NCI-H2171 (cell line): ENCODE data around the gene ZSCAN10.
A peak's percentile ranks its signal among the peaks of the same experiment; 100 is the strongest.

Experiments
- DNase-seq: peaks from one replicate; lab custom pipeline; 2025; lab: John Stamatoyannopoulos, UW

ZSCAN10 gene

GRCh38 chr16:3134338-3135125 is 35.4 kb upstream of the ZSCAN10 start, which contains the start of gene ZNF213:
Gene ZNF213, plus strand, starts transcription at chr16:3135029. Its CDS starts 2,252 bp downstream, at chr16:3137281.
- peak; percentile 98 for DNase-seq

- DNase-seq: no peak
Observed at GRCh38 chr16:3133844-3134243, 34.8 kb upstream of the ZSCAN10 start.

- DNase-seq: no peak
Observed at GRCh38 chr16:3131755-3132377, 32.8 kb upstream of the ZSCAN10 start.

- DNase-seq: peak; percentile 80
Observed at GRCh38 chr16:3129137-3130131, 30.3 kb upstream of the ZSCAN10 start.

GRCh38 chr16:3127745-3128144 is 28.7 kb upstream of the ZSCAN10 start:
- peak; percentile 60 for DNase-seq

GRCh38 chr16:3123986-3124886 is 25.1 kb upstream of the ZSCAN10 start:
- DNase-seq: peak; percentile 98

- no peak for DNase-seq
Observed at GRCh38 chr16:3122926-3123570, 24.0 kb upstream of the ZSCAN10 start.

- DNase-seq: peak; percentile 50
Observed at GRCh38 chr16:3121851-3122467, 22.9 kb upstream of the ZSCAN10 start.

- no peak for DNase-seq
Observed at GRCh38 chr16:3120435-3120834, 21.3 kb upstream of the ZSCAN10 start.

GRCh38 chr16:3119701-3120408 is 20.8 kb upstream of the ZSCAN10 start:
- DNase-seq: no peak

- no peak for DNase-seq
Observed at GRCh38 chr16:3119286-3119685, 20.2 kb upstream of the ZSCAN10 start.

- no peak for DNase-seq
Observed at GRCh38 chr16:3118846-3119245, 19.8 kb upstream of the ZSCAN10 start.

- DNase-seq: no peak
Observed at GRCh38 chr16:3118204-3118790, 19.2 kb upstream of the ZSCAN10 start.

- DNase-seq: no peak
Observed at GRCh38 chr16:3115561-3115960, 16.5 kb upstream of the ZSCAN10 start.

- DNase-seq: no peak
Observed at GRCh38 chr16:3115003-3115402, 15.9 kb upstream of the ZSCAN10 start.

- no peak for DNase-seq
Observed at GRCh38 chr16:3113765-3114479, 14.8 kb upstream of the ZSCAN10 start.

- no peak for DNase-seq
Observed at GRCh38 chr16:3112881-3113574, 13.9 kb upstream of the ZSCAN10 start.
